Glomerular endothelial cell (primary cell): Measurements from ENCODE around the gene NIPBL. TPM values are rescaled to one million over a fixed set of nuclear protein-coding genes. Genes with fewer than 3 reads are reported as not detected.
"Not testable (repeated sequence)": the region's sequence is repeated elsewhere in the genome, so short reads cannot be mapped to it uniquely, and the experiment has no call there.

Source experiments
- DNase-seq: peaks from one replicate; pipeline ENCODE4 v3.0.0-alpha.2; 2011; ENCODE audit warnings: low read depth, low spot score; ENCODE audit errors: extremely low read depth
- total RNA-seq: library from RNA; depleted of rRNA; stranded (reverse); fragments of >200 nt; gene quantifications from 2 replicates; pipeline ENCODE4 v1.2.3, GENCODE V29; 2015

Gene NIPBL
- total RNA-seq, 1 donor from 2014 or later: 24.7 TPM

GRCh38 chr5:36944607-36945225, 68.1 kb downstream of the NIPBL start:
- peak; percentile 67 for DNase-seq

DNA sequence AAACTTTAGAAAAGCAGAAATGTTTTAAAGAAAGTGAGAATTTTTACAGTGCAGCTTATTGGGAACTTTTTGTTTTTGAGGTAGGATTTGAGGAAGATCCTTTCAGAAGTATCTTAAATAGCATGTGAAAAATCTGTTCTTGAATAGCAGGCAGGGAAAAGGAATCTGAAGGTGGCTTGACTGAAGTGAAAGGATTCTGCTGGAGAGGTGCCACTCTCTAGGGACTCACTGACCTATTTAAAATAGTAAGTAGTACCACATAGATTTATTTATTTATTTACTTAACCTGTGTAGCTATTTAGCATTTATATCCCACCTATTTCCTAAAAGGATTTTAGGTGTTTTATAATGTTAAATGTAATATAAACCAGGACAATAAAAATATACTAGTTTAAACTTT, 69.1 kb downstream of the NIPBL start:
- DNase-seq: no peak

DNA sequence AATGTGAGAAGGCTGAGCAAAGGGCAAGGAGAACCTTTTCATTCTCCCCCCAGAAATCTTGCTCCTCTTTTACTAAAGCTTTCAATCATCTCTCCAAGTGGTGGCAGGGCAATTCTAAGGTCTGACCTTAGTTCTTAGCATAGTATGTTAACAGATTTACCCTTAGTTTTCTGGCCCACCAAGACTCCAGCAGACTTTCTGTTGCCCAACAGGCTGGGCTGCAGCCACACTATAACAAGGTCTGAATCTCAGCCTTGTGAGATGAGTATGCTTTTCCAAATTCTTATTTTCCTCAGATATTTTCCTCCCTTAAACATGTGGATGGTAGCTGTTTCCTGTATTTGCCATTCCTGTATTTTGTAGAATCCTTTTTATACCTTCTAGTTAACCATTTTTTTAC, 69.5 kb downstream of the NIPBL start:
- DNase-seq: no peak

DNA sequence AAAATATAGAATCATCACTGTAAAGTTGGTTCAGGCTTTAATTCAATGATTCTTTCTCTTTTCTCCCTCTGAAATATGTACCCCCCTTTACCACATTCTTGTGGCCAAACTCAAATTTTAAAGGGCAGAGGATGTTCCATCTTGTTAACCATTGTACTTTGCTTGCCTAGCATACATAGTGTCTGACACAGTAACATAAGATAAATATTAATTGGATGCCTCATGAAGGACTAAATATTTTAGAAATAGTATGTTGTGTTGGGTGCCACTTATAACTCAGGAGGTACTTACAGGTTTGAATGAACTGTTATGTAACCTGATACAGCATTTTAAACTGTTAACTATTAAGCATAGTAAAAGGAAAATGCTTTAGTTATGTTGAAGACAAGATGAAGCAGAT, 71.5 kb downstream of the NIPBL start:
- DNase-seq: no peak

- no peak for DNase-seq
These were observed 72.1 kb downstream of the NIPBL start for GRCh38 chr5:36948650-36949049.

DNA sequence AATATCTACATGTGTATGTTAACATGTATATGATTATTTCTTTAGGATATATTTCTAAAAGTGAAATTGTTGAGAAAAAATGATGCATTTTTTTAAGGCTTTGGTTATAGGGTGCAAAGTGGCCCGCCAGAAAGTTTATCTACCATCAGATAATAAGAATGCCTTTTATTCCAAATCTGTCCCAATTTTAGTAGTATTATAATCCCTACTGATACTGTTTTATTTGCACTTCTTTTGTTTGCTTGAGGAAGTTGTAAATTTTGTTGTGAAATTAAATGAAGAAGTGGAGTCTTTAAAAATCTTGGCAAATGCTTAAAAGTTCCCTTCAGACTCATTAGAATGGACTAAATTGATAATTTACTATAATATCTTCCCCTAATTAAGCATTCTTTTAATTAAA, 73.0 kb downstream of the NIPBL start:
- DNase-seq: no peak

- DNase-seq: no peak
These were observed 74.3 kb downstream of the NIPBL start for GRCh38 chr5:36950586-36951457.

- DNase-seq: no peak
These were observed 76.5 kb downstream of the NIPBL start for GRCh38 chr5:36953043-36953442.

GRCh38 chr5:36957953-36958537, 81.5 kb downstream of the NIPBL start:
- DNase-seq: no peak

- DNase-seq: no peak
These were observed 82.0 kb downstream of the NIPBL start for GRCh38 chr5:36958612-36959011.

- no peak for DNase-seq
These were observed 88.6 kb downstream of the NIPBL start for GRCh38 chr5:36965179-36965578.

GRCh38 chr5:36969700-36970395, 93.3 kb downstream of the NIPBL start:
- DNase-seq: no peak

- DNase-seq: no peak
These were observed 101.6 kb downstream of the NIPBL start for GRCh38 chr5:36978196-36978595.

GRCh38 chr5:36982146-36982545, 105.6 kb downstream of the NIPBL start:
- DNase-seq: no peak

GRCh38 chr5:36985387-36985786, 108.8 kb downstream of the NIPBL start:
- no peak for DNase-seq

- DNase-seq: no peak
These were observed 111.8 kb downstream of the NIPBL start for GRCh38 chr5:36988396-36988795.

GRCh38 chr5:36998578-36998977, 122.0 kb downstream of the NIPBL start:
- no peak for DNase-seq

GRCh38 chr5:37002176-37002751, 125.7 kb downstream of the NIPBL start:
- no peak for DNase-seq

GRCh38 chr5:37005252-37005651, 128.7 kb downstream of the NIPBL start:
- DNase-seq: no peak

DNA sequence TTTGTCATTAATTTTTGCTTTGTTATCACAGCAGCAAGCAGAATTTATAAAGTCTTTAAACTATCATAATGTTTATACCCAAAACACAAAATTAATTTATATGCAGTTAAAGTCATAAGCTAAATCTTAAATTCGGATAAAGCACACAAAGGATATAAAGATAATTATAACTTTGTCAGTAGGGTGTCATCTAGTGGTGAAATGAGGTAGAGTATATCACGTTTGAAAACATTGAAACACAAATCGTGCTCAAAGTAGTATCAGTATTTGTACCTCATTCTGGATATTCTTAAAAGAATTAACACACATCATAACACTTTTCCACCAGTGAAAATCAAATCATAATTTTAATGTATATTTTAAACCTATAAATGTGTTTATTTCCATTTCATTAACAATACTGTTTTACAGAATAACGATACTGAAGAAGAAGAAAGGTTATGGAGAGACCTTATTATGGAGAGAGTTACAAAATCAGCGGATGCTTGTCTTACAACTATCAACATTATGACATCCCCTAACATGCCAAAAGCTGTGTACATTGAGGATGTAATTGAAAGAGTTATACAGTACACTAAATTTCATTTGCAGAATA, 129.5 kb downstream of the NIPBL start:
- no peak for DNase-seq

GRCh38 chr5:37013181-37013580, 136.6 kb downstream of the NIPBL start:
- DNase-seq: not testable (repeated sequence)
